Psoas muscle (tissue), 8 donors: Measurements from ENCODE around the gene GAS5. TPM values are rescaled to one million over a fixed set of nuclear protein-coding genes. Genes with fewer than 3 reads are reported as not detected.

ENCODE experiments used
- ATAC-seq, 4 donors: fragments of 200-7000 bp; cut with Tn5 transposase; one replicate each; pipeline ENCODE4 v1.9.1; 2020; ENCODE audit warnings: moderate library complexity in 3 of 4, mild to moderate bottlenecking in 2 of 4
- DNase-seq, 2 donors: peaks; one replicate each; pipeline ENCODE4 v3.0.0-alpha.2; 2020
- H3K27ac ChIP-seq: fragments of 200-600 bp; one replicate; pipeline ENCODE4 v1.8.0; 2022
- H3K27me3 ChIP-seq, 3 donors: fragments of 200-600 bp in 1 of 3; one replicate each; pipeline versions ENCODE4 v1.6.1 to v1.8.0; 2013 to 2022; ENCODE audit warnings: low read length in 2 of 3, mild to moderate bottlenecking in 2 of 3, moderate library complexity in 1 of 3; ENCODE audit not compliant: insufficient read depth in 3 of 3
- H3K36me3 ChIP-seq, 2 donors: fragments of 200-600 bp in 1 of 2; one replicate each; pipeline versions ENCODE4 v1.6.1 to v1.8.0; 2013 to 2022; ENCODE audit warnings: low read depth in 1 of 2, mild to moderate bottlenecking in 1 of 2, moderate library complexity in 1 of 2; ENCODE audit not compliant: insufficient read depth in 1 of 2
- H3K4me1 ChIP-seq: fragments of 200-600 bp; one replicate; pipeline ENCODE4 v1.8.0; 2022
- H3K4me3 ChIP-seq: fragments of 200-600 bp; one replicate; pipeline ENCODE4 v1.8.0; 2022; ENCODE audit warnings: mild to moderate bottlenecking
- H3K9me3 ChIP-seq: fragments of 200-600 bp; one replicate; pipeline ENCODE4 v1.8.0; 2022
- CTCF ChIP-seq: fragments of 200-600 bp; IDR thresholded peaks from one replicate; pipeline ENCODE4 v1.8.0; 2022; ENCODE audit warnings: antibody characterized with exemption
- WGBS, 3 donors: extraction: QIAGEN DNeasy Blood & Tissue Kit; methylation state at CpG; one replicate each; pipeline versions ENCODE4 v1.1.6 to v1.1.7; 2013; 5-methylcytosine and 5-hydroxymethylcytosine counted together
- intact Hi-C, 2 donors: fragments of 100-400 bp; cut with DNase I; formaldehyde crosslinking; loops; one replicate each; pipeline versions ENCODE4 v1.11.0 to v1.14.2; 2022
- polyA plus RNA-seq, 3 donors: library from polyadenylated mRNA; stranded (reverse); fragments of 200-250 nt; gene quantifications; one replicate each; pipeline ENCODE4 v1.2.3, GENCODE V29; 2013
- total RNA-seq, 4 donors: library from RNA; stranded (reverse); fragmentation: NEBNext Ultra II Directional in 2 of 4; extraction: Animal tissue kit (Norgen Biotek cat#: 25700) in 2 of 4; gene quantifications; one replicate each; pipeline versions ENCODE4 v1.2.1 to v1.2.4, GENCODE V29; 2021 to 2023
- donor health status: healthy with polysubstance abuse.
- donor health status: DM: no; HTN: no; CAD: no; lungs with moderate emphysema.
- donor health status: Bipolar disorder and iron deficiency.
- donor health status: healthy.
- donor health status: DM: yes; HTN: yes; CAD: no.
- donor health status: DM: no; HTN: no; CAD: no.
- donor health status: DM: no; HTN: no; CAD: no.
- donor health status: DM: yes; HTN: yes; CAD: no.

The GAS5 gene
- total and polyA plus RNA-seq, 7 donors = 70.0 to 222 (median 118) TPM

- 82 to 87% (median 84%) methylated on average over 13 of the region's 13 CpGs for WGBS, 3 donors
- H3K27ac ChIP-seq = no peak overlapping the region
- H3K27me3 ChIP-seq = no peaks in the 10 kb centered on the region
These were observed 46.6 kb upstream of the GAS5 start for GRCh38 chr1:173914366-173914871.

GRCh38 chr1:173913111-173913510 is 45.3 kb upstream of the GAS5 start:
- Histone ChIP-seq H3K27ac (no peak overlapping the region), H3K27me3 (no peaks in the 10 kb centered on the region), H3K36me3 (no peaks in the 10 kb centered on the region), H3K4me1 (no peaks in the 10 kb centered on the region), H3K9me3 (no peaks in the 10 kb centered on the region), H3K4me3 (no peak overlapping the region)
- ATAC-seq (no peak), DNase-seq (no peak)
- WGBS, 3 donors = 88 to 98% (median 94%) methylated on average over 3 of the region's 3 CpGs
- TF ChIP-seq CTCF = no peak
- intact Hi-C loops = no loop called here

More at GRCh38 chr1:173914366-173914871, 46.6 kb upstream of the GAS5 start:
- no peak for ATAC-seq
- no peaks in the 10 kb centered on the region for H3K4me1 ChIP-seq
- DNase-seq = no peak
- no peaks in the 10 kb centered on the region for H3K36me3 ChIP-seq
- intact Hi-C loops = no loop called here
- no peak overlapping the region for H3K4me3 ChIP-seq
- no peaks in the 10 kb centered on the region for H3K9me3 ChIP-seq
- TF ChIP-seq CTCF = no peak

- no peak for ATAC-seq
- peaks cover 0 to 3% of the 10 kb centered on the region in 2 donors for H3K36me3 ChIP-seq
- 79 to 86% (median 81%) methylated on average over 6 of the region's 6 CpGs for WGBS, 3 donors
- H3K27ac ChIP-seq = no peak overlapping the region
- no peak overlapping the region for H3K4me3 ChIP-seq
- intact Hi-C loops = no loop called here
- H3K27me3 ChIP-seq = no peaks in the 10 kb centered on the region
- no peak for DNase-seq
- TF ChIP-seq CTCF = no peak
- no peaks in the 10 kb centered on the region for H3K4me1 ChIP-seq
- no peaks in the 10 kb centered on the region for H3K9me3 ChIP-seq
These were observed 36.2 kb upstream of the GAS5 start for GRCh38 chr1:173903827-173904531.

- Histone ChIP-seq H3K9me3 (no peaks in the 10 kb centered on the region), H3K4me1 (no peaks in the 10 kb centered on the region), H3K4me3 (no peak overlapping the region), H3K27ac (no peak overlapping the region), H3K36me3 (peaks cover 0 to 3% of the 10 kb centered on the region in 2 donors), H3K27me3 (no peaks in the 10 kb centered on the region)
- ATAC-seq = no peak
- 45 to 62% (median 50%) methylated on average over 3 of the region's 3 CpGs for WGBS, 3 donors
- TF ChIP-seq CTCF = no peak
- no peak for DNase-seq
- intact Hi-C loops = no loop called here
These were observed 33.2 kb upstream of the GAS5 start for GRCh38 chr1:173900992-173901391.
